BLaER1 (cell line): ENCODE results near the gene ZNF608.

Experiments
- H3K27ac ChIP-seq: shearing (Covaris generic); formaldehyde crosslinking; 2 replicates; pipeline ENCODE4 v1.8.1; 2022
- H3K27me3 ChIP-seq: shearing (Covaris generic); formaldehyde crosslinking; 2 replicates; pipeline ENCODE4 v1.8.1; 2022
- H3K36me3 ChIP-seq: shearing (Covaris generic); formaldehyde crosslinking; 2 replicates; pipeline ENCODE4 v1.8.1; 2022
- H3K4me1 ChIP-seq: shearing (Covaris generic); formaldehyde crosslinking; 2 replicates; pipeline ENCODE4 v1.8.1; 2022
- H3K4me2 ChIP-seq: shearing (Covaris generic); formaldehyde crosslinking; 2 replicates; pipeline ENCODE4 v1.8.1; 2022
- H3K4me3 ChIP-seq: shearing (Covaris generic); formaldehyde crosslinking; 2 replicates; pipeline ENCODE4 v1.8.1; 2022
- H3K9ac ChIP-seq: shearing (Covaris generic); formaldehyde crosslinking; 2 replicates; pipeline ENCODE4 v1.8.1; 2022
- H3K9me3 ChIP-seq: shearing (Covaris generic); formaldehyde crosslinking; 2 replicates; pipeline ENCODE4 v1.8.1; 2022
- H4K20me1 ChIP-seq: shearing (Covaris generic); formaldehyde crosslinking; 2 replicates; pipeline ENCODE4 v1.8.1; 2022
- Cebpa-rat ChIP-seq: shearing (Covaris generic); IDR thresholded peaks from 2 replicates; pipeline ENCODE4 v1.8.1; 2022

ZNF608 gene

GRCh38 chr5:124755041-124755440, 8.6 kb upstream of the ZNF608 start:
- no peak for TF ChIP-seq Cebpa-rat
- Histone ChIP-seq H3K4me3 (no peak overlapping the region), H3K36me3 (no peaks in the 10 kb centered on the region), H3K9ac (no peak overlapping the region), H3K9me3 (peaks cover 7% of the 10 kb centered on the region; the same call in 1 of the 2 replicates), H3K4me1 (peaks cover 16% of the 10 kb centered on the region), H3K27me3 (no peaks in the 10 kb centered on the region), H3K27ac (no peak overlapping the region), H4K20me1 (no peaks in the 10 kb centered on the region), H3K4me2 (no peak overlapping the region)

- H4K20me1 ChIP-seq, result no peaks in the 10 kb centered on the region
- no peaks in the 10 kb centered on the region for H3K36me3 ChIP-seq
- no peak overlapping the region for H3K4me2 ChIP-seq
- H3K4me1 ChIP-seq, result peaks cover 23% of the 10 kb centered on the region
- peaks cover 7% of the 10 kb centered on the region; the same call in 1 of the 2 replicates for H3K9me3 ChIP-seq
- no peak overlapping the region for H3K27ac ChIP-seq
- H3K9ac ChIP-seq, result no peak overlapping the region
- H3K27me3 ChIP-seq, result no peaks in the 10 kb centered on the region
- H3K4me3 ChIP-seq, result no peak overlapping the region
- no peak for TF ChIP-seq Cebpa-rat
Observed at GRCh38 chr5:124754206-124754927, 7.9 kb upstream of the ZNF608 start.

- no peak overlapping the region for H3K4me3 ChIP-seq
- no peak overlapping the region for H3K4me2 ChIP-seq
Observed at GRCh38 chr5:124752854-124753720, 6.6 kb upstream of the ZNF608 start.

GRCh38 chr5:124751031-124751430, 4.6 kb upstream of the ZNF608 start:
- no peak for TF ChIP-seq Cebpa-rat
- H3K36me3 ChIP-seq, result no peaks in the 10 kb centered on the region
- peak overlapping the region; percentile 90; the same call in 1 of the 2 replicates for H3K4me2 ChIP-seq
- no peaks in the 10 kb centered on the region for H4K20me1 ChIP-seq
- H3K27me3 ChIP-seq, result no peaks in the 10 kb centered on the region
- peaks cover 23% of the 10 kb centered on the region for H3K4me1 ChIP-seq
- H3K4me3 ChIP-seq, result no peak overlapping the region
- peaks cover 4% of the 10 kb centered on the region; the same call in 1 of the 2 replicates for H3K9me3 ChIP-seq
- H3K9ac ChIP-seq, result no peak overlapping the region
- H3K27ac ChIP-seq, result no peak overlapping the region

More at GRCh38 chr5:124752854-124753720, 6.6 kb upstream of the ZNF608 start:
- H3K9ac ChIP-seq, result no peak overlapping the region
- TF ChIP-seq Cebpa-rat, result no peak
- H3K9me3 ChIP-seq, result peaks cover 4% of the 10 kb centered on the region; the same call in 1 of the 2 replicates
- H3K4me1 ChIP-seq, result peaks cover 23% of the 10 kb centered on the region
- no peaks in the 10 kb centered on the region for H4K20me1 ChIP-seq
- no peaks in the 10 kb centered on the region for H3K36me3 ChIP-seq
- no peaks in the 10 kb centered on the region for H3K27me3 ChIP-seq
- H3K27ac ChIP-seq, result no peak overlapping the region

- Histone ChIP-seq H3K9ac (peak overlapping the region; percentile 90), H3K27ac (peak overlapping the region; percentile 89), H3K27me3 (no peaks in the 10 kb centered on the region), H4K20me1 (peaks cover 7% of the 10 kb centered on the region), H3K4me1 (peaks cover 23% of the 10 kb centered on the region), H3K4me2 (peak overlapping the region; percentile 90), H3K4me3 (peak overlapping the region; percentile 91), H3K9me3 (peaks cover 4% of the 10 kb centered on the region; the same call in 1 of the 2 replicates), H3K36me3 (peaks cover 9% of the 10 kb centered on the region)
- no peak for TF ChIP-seq Cebpa-rat
Observed at GRCh38 chr5:124748687-124749594, 2.5 kb upstream of the ZNF608 start.

GRCh38 chr5:124747791-124748686, 1.6 kb upstream of the ZNF608 start:
- Histone ChIP-seq H3K4me1 (peaks cover 23% of the 10 kb centered on the region), H3K27me3 (no peaks in the 10 kb centered on the region), H3K9ac (peak overlapping the region; percentile 90), H4K20me1 (peaks cover 16% of the 10 kb centered on the region), H3K27ac (peak overlapping the region; percentile 89), H3K36me3 (peaks cover 18% of the 10 kb centered on the region), H3K9me3 (peaks cover 4% of the 10 kb centered on the region; the same call in 1 of the 2 replicates), H3K4me2 (peak overlapping the region; percentile 90), H3K4me3 (peak overlapping the region; percentile 91)
- TF ChIP-seq Cebpa-rat, result no peak

GRCh38 chr5:124746916-124747790, 714 bp upstream of the ZNF608 start:
- Histone ChIP-seq H3K9ac (peak overlapping the region; percentile 90), H3K4me1 (peaks cover 23% of the 10 kb centered on the region), H3K27me3 (no peaks in the 10 kb centered on the region), H3K27ac (peak overlapping the region; percentile 89), H3K4me2 (peak overlapping the region; percentile 90), H3K36me3 (peaks cover 23% of the 10 kb centered on the region), H3K4me3 (peak overlapping the region; percentile 91), H4K20me1 (peaks cover 24% of the 10 kb centered on the region), H3K9me3 (peaks cover under 1% of the 10 kb centered on the region; the same call in 1 of the 2 replicates)
- TF ChIP-seq Cebpa-rat, result no peak
